ENCODE measurements around the gene CCNY.
"Not testable (repeated sequence)": the region's sequence is repeated elsewhere in the genome, so short reads cannot be mapped to it uniquely, and the experiment has no call there.

CCNY gene

GRCh38 chr10:35391153-35391953, 55.0 kb downstream of the CCNY start:
- no peak for FAIRE-seq
- TF ChIP-seq POLR2A (IDR thresholded peaks at IDR 0.05; ENCODE audit: low read depth, low read length), result no peak
- no peak for DNase-seq (ENCODE audit: insufficient read length, low spot score)

DNA sequence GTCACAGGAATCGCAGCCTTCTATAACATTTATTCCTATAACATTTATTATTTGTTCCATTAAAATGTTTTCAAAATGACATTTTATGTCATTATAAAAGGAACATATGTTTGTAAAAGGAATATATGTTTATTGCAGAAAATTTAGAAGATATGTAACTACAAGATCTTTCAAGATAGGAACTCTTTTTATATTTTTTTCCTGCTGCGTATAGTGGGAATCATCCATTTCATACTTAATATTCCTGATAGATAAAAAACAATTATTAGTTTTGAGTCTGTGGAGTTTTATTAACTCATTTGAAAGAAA, 55.6 kb downstream of the CCNY start:
- TF ChIP-seq POLR2A (IDR thresholded peaks at IDR 0.05; ENCODE audit: low read depth, low read length), result no peak
- DNase-seq (ENCODE audit: insufficient read length, low spot score) (no peak), FAIRE-seq (no peak)

- TF ChIP-seq POLR2A (IDR thresholded peaks at IDR 0.05; ENCODE audit: low read depth, low read length), result no peak
- FAIRE-seq, result no peak
- no peak for DNase-seq (ENCODE audit: insufficient read length, low spot score)
Observed at GRCh38 chr10:35392482-35393228, 56.3 kb downstream of the CCNY start.

GRCh38 chr10:35394411-35394851, 58.1 kb downstream of the CCNY start:
- TF ChIP-seq POLR2A (IDR thresholded peaks at IDR 0.05; ENCODE audit: low read depth, low read length), result no peak
- FAIRE-seq (no peak), DNase-seq (ENCODE audit: insufficient read length, low spot score) (no peak)

GRCh38 chr10:35394934-35395333, 58.6 kb downstream of the CCNY start:
- no peak for FAIRE-seq
- TF ChIP-seq POLR2A (IDR thresholded peaks at IDR 0.05; ENCODE audit: low read depth, low read length), result no peak

GRCh38 chr10:35396560-35397434, 60.5 kb downstream of the CCNY start:
- no peak for TF ChIP-seq POLR2A (IDR thresholded peaks at IDR 0.05; ENCODE audit: low read depth, low read length)
- FAIRE-seq (no peak), DNase-seq (ENCODE audit: insufficient read length, low spot score) (no peak)

More at GRCh38 chr10:35394934-35395333, 58.6 kb downstream of the CCNY start:
- DNase-seq (ENCODE audit: insufficient read length, low spot score), result no peak

DNA sequence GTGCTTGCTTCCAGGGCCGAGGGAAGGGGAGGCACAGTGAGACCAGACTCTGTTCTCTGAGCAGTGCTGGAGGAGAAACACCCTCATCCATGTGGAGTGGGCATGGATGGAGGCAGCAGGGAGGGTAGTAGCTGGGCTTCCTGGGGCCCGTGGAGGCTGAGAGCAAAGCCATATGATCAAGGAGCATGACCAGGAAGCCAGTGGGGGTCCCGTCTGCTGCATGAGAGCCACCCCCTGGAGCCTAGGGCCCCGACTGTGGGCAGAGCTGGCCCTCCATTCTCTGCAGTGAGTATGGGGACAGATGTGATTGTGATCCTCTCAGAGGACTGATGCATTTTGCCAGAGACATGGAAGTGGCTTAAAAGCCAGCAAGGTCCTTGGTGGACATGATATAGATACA, 61.6 kb downstream of the CCNY start:
- FAIRE-seq, result no peak
- DNase-seq (ENCODE audit: insufficient read length, low spot score), result no peak
- no peak for TF ChIP-seq POLR2A (IDR thresholded peaks at IDR 0.05; ENCODE audit: low read depth, low read length)

DNA sequence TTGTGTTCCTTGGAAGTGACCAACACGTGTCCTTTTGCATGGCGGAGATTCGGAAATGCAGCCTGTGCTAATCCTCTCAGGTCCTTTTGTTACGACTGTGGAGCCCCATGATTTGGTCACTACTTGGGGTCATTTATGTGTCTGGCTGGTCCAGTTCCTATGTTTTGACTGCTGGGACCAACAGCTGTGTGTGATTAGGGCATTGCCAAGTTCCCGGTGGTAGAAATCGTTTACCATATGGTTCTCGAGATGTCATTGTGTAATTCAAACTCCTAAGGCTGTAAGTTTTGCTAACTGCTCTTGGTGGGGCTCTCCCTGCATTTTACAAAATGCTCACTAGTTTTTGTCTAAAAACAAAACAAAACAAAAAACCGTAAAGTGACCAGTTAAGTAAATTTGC, 62.0 kb downstream of the CCNY start:
- DNase-seq (ENCODE audit: insufficient read length, low spot score) (no peak), FAIRE-seq (no peak)
- no peak for TF ChIP-seq POLR2A (IDR thresholded peaks at IDR 0.05; ENCODE audit: low read depth, low read length)

DNA sequence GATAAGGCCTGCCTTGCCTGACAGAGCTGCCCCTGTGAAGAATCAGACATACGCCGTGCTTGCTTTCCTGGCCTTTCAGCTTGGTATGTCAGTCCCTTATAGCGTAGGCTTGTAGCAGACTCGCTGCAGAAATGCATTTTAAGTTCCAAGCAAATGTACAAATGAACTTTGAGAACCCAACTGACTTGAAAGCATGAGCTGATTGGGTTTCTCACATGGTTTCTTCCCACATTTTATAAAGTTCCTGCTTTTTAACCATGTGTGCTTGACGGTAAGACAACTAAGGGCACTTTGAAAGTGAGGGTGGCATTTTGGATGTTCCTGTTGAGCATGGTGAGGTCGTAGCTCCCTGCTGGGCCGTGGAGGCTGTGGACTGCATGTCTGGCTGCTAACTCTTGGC, 62.6 kb downstream of the CCNY start:
- FAIRE-seq, result no peak
- no peak for TF ChIP-seq POLR2A (IDR thresholded peaks at IDR 0.05; ENCODE audit: low read depth, low read length)
- no peak for DNase-seq (ENCODE audit: insufficient read length, low spot score)

- DNase-seq (ENCODE audit: insufficient read length, low spot score), result no peak
- FAIRE-seq, result no peak
- TF ChIP-seq POLR2A (IDR thresholded peaks at IDR 0.05; ENCODE audit: low read depth, low read length), result no peak
Observed at GRCh38 chr10:35399414-35400009, 63.2 kb downstream of the CCNY start.

- no peak for TF ChIP-seq POLR2A (IDR thresholded peaks at IDR 0.05; ENCODE audit: low read depth, low read length)
- FAIRE-seq, result no peak
- no peak for DNase-seq (ENCODE audit: insufficient read length, low spot score)
Observed at GRCh38 chr10:35400595-35401268, 64.4 kb downstream of the CCNY start.

GRCh38 chr10:35403491-35403890, 67.2 kb downstream of the CCNY start:
- not testable (repeated sequence) for DNase-seq (ENCODE audit: insufficient read length, low spot score); FAIRE-seq

DNA sequence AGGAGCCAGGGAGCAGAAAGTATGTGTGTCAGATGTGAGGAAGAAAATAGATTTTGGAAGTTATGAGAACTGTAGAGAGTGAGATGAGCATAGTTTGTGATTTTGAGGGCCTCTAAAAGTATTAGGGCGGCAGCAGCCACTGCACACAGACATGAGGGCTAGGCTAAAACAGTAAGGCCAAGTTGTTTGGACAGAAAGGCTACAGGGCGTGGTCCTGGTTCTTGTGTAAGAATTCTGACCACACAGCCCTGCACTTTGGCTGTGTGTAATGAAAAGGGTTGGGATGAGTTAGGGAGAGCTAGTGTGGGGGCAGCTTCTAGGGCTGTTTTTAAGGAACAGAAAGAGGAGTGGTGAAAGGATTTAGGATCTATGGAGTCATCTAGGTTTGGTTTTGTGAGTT, 67.8 kb downstream of the CCNY start:
- FAIRE-seq; DNase-seq (ENCODE audit: insufficient read length, low spot score): not testable (repeated sequence)

DNA sequence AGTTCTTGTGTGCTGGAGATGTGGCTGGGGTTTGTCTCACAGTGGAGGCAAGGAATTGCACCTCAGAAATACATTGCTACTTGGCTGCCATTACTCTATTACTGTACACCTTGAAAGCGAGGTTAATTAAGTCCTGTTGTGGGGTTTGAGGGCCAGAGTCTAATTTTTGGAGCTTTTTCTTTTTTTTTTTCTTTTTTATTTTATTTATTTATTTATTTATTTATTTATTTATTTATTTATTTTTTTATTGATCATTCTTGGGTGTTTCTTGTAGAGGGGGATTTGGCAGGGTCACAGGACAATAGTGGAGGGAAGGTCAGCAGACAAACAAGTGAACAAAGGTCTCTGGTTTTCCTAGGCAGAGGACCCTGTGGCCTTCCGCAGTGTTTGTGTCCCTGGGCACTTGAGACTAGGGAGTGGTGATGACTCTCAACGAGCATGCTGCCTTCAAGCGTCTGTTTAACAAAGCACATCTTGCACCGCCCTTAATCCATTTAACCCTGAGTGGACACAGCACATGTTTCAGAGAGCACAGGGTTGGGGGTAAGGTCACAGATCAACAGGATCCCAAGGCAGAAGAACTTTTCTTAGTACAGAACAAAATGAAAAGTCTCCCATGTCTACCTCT, 69.8 kb downstream of the CCNY start:
- FAIRE-seq, result not testable (repeated sequence)

DNA sequence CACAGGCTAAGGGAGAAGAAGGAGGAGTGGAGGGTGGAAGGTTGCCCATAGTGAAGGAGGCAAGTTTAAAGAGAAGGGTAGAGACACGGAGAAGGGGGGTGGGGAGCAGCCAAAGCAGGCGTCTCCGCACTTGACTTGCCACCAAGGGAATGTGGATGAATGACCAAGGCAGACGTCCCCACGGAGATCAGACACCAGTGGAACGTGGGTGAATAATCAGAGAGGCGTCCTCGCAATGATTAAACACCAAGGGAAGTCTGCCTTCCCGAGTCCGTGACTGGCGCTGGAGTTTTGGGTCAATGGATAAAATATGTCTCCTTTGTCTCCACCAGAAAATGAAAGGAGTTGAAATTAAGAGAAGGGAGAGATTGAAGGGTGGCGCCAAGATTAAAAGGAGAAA, 71.4 kb downstream of the CCNY start:
- FAIRE-seq; DNase-seq (ENCODE audit: insufficient read length, low spot score): not testable (repeated sequence)

More for the DNA sequence above, 69.8 kb downstream of the CCNY start:
- DNase-seq (ENCODE audit: insufficient read length, low spot score), result not testable (repeated sequence)

Measured in H54 (cell line).